Measurements from ENCODE around the gene SIAH3.

The SIAH3 gene

GRCh38 chr13:45863709-45864590, 12.4 kb upstream of the SIAH3 start:
- in situ Hi-C loops (cut with MboI; ENCODE audit: low sequenced_read_pairs): no loop called here

DNA sequence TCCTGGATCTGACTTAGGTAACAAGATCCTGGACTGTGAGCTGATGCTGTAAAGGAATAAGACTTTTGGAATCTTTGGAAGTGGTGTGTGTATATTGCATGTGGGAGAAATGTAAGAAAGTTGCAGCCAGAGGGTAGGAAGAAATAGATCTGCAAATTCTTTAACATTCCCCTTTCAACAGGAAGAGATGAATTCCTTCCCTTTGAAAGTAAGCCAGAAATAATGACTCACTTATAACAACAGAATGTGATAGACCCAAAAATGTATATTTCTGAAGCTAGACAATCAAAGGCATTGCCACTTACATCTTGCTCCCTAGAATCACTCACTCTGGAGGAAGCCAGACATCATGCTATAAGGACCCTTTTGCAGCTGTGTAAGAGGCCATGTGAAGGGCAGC, 9.8 kb upstream of the SIAH3 start:
- in situ Hi-C loops (cut with MboI; ENCODE audit: low sequenced_read_pairs): no loop called here

- in situ Hi-C loops (cut with MboI; ENCODE audit: low sequenced_read_pairs): no loop called here
Measured at GRCh38 chr13:45860240-45860639, 8.7 kb upstream of the SIAH3 start.

DNA sequence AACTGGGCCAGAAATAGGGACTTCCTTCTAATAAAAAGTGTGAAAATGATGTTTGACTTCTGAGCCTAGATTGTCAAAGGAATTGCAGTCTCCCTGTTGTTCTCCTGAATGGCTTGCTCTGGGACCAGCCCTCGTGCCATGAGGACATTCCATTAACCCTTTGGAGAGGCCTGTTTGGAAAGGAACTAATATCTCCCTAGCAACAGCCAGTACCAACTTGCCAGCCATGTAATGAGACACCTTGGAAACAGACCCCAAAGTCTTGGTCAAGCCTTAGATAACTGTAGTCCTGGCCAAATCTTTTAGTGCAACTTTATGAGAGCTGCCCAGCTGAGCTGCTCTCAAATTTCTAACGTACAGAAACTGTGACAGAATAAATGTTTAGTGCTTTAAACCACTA, 8.2 kb upstream of the SIAH3 start:
- in situ Hi-C loops (cut with MboI; ENCODE audit: low sequenced_read_pairs): no loop called here

DNA sequence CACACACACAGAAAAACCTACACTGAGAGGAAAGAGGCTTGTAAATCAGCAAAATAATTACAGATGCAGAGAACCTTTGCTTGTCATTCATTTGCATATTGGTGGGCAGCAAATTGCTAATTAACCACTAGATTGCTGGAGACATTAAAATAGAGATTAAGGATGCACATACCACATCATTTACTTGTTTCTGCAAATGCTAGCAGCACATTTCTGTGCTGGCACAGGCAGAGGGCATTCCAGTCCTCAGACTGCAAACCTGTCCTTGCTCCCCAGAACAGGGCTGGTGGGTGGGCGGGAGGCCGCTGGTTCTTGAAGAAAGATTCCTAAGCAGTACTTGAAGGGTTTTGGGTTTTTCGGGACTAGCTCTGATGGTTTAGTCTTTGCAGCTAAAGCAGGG, 941 bp upstream of the SIAH3 start:
- in situ Hi-C loops (cut with MboI; ENCODE audit: low sequenced_read_pairs): no loop called here

GRCh38 chr13:45851956-45852355, 403 bp upstream of the SIAH3 start:
- in situ Hi-C loops (cut with MboI; ENCODE audit: low sequenced_read_pairs): no loop called here

DNA sequence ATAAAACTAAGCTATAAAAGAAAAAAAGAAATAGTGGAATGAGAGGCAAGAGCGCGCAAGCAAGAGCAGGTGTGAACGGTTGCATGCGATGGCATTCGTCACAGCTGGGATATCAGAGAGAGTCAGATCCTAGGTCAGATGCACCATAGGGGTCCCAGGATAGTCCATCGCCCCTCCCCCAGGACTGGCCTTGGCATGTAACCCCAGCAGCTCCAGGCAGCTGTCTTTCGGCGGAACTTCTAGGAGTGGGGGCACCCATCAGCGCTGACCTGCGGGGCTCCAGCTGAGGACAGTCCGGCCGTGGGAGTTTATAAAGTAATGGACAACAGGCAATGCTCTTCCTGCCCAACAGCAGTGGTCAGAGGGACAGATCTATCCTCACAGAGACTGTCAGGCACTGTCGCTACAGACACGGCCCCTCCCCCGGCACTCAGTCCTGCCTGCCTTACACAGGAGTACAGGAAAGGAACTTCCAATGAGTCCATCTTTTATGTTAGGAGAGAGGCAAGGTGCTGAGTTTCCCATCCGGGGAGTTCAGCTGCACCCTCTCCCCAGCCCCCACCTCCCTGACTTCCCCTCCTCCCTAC, 1.4 kb downstream of the SIAH3 start:
- in situ Hi-C loops (cut with MboI; ENCODE audit: low sequenced_read_pairs): no loop called here

DNA sequence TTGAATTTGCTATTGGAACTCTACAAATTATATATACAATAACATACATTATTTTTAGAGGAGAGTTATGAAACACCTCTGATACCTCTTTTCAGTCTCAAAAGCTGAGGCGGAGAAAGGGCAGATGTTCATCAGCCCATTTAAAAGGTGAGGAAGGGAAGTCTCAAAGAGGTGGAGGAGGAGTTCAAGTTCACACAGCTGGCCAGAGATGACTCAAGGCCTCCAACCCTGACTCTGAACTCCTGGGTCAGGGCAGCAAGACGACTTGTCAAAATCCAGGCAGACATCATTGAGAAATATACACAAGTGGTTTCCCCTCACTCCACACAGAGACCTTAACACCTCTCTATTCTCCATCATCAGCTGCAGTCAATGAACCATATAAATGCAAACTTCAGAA, 2.1 kb downstream of the SIAH3 start:
- in situ Hi-C loops (cut with MboI; ENCODE audit: low sequenced_read_pairs): no loop called here

DNA sequence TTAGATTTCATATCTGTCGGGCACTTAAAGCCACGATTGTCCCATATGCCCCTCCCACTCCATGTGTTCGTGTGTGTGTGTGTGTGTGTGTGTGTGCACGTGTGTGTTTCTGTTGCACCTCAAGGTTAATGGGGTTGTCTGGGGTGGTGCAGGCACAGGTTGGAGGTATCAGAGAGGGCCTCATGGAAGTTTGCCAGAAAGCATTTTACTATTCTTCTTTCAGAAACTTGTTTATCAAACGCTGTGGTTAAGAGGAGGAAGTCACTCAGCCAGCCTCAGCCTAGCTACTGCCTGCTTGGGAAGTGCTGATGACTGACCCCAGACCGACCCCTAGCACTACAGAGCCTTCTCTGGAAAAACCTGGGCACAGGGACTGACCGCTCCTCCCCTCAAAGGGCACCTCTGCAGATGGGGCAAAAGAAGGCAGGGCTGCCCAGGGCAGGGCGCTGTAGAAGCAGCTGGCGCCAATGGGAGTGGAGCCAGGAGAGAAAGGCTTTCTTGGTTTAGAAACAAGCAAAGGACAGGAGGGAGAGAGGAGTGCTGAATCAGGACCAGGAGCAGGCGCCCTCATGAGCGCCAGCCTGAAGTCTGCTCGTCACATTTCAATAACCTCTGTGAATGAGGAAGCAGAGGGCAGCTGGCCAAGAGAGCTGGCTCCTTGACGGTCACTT, 3.9 kb downstream of the SIAH3 start:
- in situ Hi-C loops (cut with MboI; ENCODE audit: low sequenced_read_pairs): no loop called here

GRCh38 chr13:45846681-45847080, 4.9 kb downstream of the SIAH3 start:
- in situ Hi-C loops (cut with MboI; ENCODE audit: low sequenced_read_pairs): no loop called here

- in situ Hi-C loops (cut with MboI; ENCODE audit: low sequenced_read_pairs): no loop called here
Measured at GRCh38 chr13:45838171-45838745, 13.3 kb downstream of the SIAH3 start.

- in situ Hi-C loops (cut with MboI; ENCODE audit: low sequenced_read_pairs): no loop called here
Measured at GRCh38 chr13:45837111-45837510, 14.4 kb downstream of the SIAH3 start.

DNA sequence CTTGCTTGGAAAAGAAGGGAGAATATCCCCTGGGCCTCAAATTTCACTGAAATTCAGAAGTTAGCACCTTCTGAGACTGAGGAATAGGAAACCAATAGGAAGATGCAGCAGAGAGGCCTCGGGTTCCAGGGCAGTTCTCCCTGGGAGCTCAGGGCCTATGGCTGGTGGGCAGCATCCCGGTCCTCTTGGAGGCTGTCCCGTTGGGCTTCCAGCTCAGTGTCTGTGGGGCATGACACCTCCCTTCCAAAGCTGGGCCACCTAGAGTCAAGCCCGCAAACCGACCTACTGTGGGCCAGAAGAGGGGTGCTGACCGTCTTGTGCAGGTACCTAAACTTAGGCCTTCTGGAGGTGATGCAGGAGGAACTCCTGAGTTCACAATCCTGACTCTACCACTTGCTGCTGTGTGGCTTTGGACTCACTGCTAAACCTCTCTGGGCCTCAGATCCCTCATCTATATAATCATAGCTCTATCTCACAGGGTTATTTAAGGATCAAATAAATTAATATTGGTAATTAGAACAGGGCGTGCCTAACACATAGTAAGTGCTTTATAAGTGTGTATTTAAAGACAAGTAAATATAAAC, 17.1 kb downstream of the SIAH3 start:
- in situ Hi-C loops (cut with MboI; ENCODE audit: low sequenced_read_pairs): no loop called here

GRCh38 chr13:45833663-45834375, 17.7 kb downstream of the SIAH3 start:
- in situ Hi-C loops (cut with MboI; ENCODE audit: low sequenced_read_pairs): no loop called here

DNA sequence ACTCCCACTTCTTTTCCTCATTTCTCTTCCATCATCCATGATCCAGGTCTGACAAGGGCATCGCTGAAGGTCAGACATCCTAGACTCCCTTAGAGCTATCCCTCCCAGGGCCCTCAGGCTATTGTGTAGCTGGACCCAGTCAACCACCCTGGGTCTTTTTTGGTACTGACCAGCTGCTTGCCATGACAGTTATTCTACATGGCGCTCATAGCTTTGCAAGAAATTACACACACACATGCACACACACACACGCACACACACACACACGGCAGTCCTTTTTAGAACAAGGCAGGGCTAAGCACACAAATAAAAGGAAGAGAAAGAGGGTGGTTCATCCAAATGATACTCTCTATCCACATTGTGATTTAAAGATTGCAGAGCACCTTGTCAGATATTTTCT, 18.3 kb downstream of the SIAH3 start:
- in situ Hi-C loops (cut with MboI; ENCODE audit: low sequenced_read_pairs): no loop called here

GRCh38 chr13:45831851-45832250, 19.7 kb downstream of the SIAH3 start:
- in situ Hi-C loops (cut with MboI; ENCODE audit: low sequenced_read_pairs): no loop called here

GRCh38 chr13:45830121-45830520, 21.4 kb downstream of the SIAH3 start:
- in situ Hi-C loops (cut with MboI; ENCODE audit: low sequenced_read_pairs): no loop called here

DNA sequence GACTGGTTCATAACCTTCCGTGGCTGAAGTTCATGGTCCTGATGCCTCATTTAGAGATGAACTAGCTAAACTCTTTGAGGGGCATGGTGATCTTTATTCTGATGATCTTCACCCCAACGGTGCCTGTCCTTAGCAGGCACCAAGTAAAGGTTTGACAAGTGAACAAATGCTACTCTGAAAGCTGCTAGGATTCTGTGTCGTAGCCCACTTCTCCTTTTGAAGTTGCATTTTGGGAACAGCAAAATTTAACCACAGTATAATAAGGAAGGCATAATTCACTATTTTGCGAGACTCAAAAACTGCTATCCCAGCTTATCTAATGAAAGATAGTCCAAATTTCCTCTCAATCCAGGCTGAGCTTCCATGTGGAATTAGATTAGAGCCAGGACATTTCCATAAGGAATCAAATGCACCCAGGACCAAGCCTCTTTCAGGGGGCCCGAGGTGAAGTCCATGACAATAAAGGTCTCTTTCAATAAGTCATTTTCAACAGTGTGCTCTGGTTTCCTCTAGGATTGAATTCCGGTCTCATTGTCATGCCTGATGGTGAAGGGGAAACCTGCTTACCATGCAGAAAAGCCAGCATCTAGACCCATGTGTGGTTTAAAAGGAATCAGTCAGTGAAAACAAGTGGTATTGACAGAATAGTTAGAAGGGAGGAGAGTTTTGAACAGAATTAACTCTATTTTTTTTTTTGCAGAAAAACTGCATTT, 23.1 kb downstream of the SIAH3 start:
- in situ Hi-C loops (cut with MboI; ENCODE audit: low sequenced_read_pairs): no loop called here

- in situ Hi-C loops (cut with MboI; ENCODE audit: low sequenced_read_pairs): no loop called here
Measured at GRCh38 chr13:45827318-45827717, 24.2 kb downstream of the SIAH3 start.

- in situ Hi-C loops (cut with MboI; ENCODE audit: low sequenced_read_pairs): no loop called here
Measured at GRCh38 chr13:45826731-45827130, 24.8 kb downstream of the SIAH3 start.
